GM18505 (cell line): ENCODE results near the gene PLEKHG4.

Experiments used
- ATAC-seq: cut with Tn5 transposase; IDR thresholded peaks from one replicate; pipeline ENCODE4 v1.9.1; 2021; ENCODE audit not compliant: unreplicated experiment
- POLR2A ChIP-seq: IDR thresholded peaks from 4 replicates; pipeline ENCODE4 v1.6.1; 2011; ENCODE audit warnings: borderline replicate concordance; ENCODE audit not compliant: insufficient read depth, insufficient read length; ENCODE audit errors: extremely low read depth

The PLEKHG4 gene, protein sequence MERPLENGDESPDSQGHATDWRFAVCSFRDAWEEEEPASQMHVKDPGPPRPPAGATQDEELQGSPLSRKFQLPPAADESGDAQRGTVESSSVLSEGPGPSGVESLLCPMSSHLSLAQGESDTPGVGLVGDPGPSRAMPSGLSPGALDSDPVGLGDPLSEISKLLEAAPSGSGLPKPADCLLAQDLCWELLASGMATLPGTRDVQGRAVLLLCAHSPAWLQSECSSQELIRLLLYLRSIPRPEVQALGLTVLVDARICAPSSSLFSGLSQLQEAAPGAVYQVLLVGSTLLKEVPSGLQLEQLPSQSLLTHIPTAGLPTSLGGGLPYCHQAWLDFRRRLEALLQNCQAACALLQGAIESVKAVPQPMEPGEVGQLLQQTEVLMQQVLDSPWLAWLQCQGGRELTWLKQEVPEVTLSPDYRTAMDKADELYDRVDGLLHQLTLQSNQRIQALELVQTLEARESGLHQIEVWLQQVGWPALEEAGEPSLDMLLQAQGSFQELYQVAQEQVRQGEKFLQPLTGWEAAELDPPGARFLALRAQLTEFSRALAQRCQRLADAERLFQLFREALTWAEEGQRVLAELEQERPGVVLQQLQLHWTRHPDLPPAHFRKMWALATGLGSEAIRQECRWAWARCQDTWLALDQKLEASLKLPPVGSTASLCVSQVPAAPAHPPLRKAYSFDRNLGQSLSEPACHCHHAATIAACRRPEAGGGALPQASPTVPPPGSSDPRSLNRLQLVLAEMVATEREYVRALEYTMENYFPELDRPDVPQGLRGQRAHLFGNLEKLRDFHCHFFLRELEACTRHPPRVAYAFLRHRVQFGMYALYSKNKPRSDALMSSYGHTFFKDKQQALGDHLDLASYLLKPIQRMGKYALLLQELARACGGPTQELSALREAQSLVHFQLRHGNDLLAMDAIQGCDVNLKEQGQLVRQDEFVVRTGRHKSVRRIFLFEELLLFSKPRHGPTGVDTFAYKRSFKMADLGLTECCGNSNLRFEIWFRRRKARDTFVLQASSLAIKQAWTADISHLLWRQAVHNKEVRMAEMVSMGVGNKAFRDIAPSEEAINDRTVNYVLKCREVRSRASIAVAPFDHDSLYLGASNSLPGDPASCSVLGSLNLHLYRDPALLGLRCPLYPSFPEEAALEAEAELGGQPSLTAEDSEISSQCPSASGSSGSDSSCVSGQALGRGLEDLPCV

DNA sequence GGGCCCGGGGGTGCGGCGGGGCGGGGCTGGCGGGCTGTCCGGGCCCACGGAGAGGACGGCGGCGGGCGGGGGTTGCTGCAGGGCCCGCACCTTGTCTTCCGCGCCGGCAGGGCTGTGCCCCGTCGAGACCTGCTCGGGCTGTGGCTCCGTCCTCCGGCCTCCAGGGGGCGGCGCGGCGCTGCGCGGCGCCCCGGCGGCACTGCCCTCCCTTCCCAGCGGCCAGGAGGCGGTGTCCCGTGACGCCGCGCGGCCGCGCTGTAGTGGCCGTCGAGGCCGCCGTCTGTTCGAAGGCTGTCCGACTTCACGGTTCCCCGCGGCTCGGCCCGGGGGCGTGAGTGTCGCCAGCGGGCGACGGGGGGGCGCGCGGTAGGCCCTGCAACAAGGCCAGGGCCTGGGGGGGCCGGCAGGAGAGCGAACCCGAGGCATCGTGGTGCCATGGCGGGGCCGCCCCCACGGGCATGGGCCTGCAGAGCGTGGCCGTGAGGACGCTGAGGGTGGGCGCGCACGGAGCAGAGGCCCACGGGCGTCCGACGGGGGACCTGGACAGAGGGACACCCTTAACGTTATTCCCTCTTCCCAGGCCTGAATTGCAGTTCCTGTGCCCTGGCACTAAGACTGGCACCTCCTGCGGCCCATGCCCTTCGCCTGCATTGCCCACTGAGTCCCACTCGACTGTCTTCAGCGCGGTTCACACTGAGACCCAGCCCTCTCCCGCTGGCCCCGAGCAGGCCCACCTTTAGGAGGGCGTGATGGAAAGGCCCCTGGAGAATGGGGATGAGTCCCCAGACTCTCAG is at the start of gene PLEKHG4:
TSS of gene PLEKHG4 (plus strand) at position 237 of the 794 bp plus-strand sequence. CDS start at position 750, 513 bp downstream.
- peak; percentile 23 for TF ChIP-seq POLR2A
- peak; percentile 81 for ATAC-seq

DNA sequence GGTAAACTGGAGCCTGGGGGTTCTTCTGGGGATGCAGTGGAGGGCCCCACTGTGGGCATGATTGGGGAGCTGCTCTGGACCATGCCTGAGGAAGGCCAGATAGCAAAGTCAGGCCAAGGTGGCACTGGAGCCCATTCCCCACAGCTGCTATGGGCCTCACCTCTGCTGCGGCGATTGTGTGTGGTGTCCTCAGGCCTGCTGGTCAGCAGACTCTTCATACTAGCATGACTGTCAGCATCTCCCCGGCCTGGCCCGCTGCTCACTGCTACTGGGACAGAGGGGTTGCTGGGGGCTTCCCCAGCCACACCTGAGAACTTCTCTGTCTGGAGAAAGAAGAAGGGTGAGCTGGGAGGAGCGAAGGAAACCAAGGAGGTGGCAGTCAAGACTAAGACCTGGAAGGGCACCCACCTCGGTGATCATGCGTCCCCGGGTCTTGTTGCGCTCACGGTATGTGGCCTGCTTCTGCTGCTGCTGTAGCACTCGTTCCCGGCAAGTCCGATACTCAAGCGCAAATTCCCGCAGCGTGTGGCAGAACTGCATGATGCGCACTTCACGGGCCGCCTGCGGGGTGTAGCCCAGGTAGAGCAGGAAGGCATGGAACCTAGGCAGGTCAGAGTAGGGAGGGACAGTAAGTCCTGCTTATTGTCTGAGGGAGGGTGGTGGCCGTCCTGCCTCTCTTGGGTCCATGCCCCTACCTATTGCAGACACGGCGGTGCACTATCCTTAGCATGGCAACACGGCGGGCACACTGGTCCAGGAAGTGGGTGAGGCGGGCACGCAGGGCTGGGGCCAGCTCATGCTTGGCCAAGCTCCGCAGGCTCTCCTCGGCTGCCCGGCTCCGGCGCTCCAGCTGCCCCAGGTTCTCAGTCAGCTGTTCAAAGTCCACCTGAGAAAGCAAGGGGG is 49.2 kb upstream of the PLEKHG4 start:
- TF ChIP-seq POLR2A: peak; percentile 4
- ATAC-seq: no peak

DNA sequence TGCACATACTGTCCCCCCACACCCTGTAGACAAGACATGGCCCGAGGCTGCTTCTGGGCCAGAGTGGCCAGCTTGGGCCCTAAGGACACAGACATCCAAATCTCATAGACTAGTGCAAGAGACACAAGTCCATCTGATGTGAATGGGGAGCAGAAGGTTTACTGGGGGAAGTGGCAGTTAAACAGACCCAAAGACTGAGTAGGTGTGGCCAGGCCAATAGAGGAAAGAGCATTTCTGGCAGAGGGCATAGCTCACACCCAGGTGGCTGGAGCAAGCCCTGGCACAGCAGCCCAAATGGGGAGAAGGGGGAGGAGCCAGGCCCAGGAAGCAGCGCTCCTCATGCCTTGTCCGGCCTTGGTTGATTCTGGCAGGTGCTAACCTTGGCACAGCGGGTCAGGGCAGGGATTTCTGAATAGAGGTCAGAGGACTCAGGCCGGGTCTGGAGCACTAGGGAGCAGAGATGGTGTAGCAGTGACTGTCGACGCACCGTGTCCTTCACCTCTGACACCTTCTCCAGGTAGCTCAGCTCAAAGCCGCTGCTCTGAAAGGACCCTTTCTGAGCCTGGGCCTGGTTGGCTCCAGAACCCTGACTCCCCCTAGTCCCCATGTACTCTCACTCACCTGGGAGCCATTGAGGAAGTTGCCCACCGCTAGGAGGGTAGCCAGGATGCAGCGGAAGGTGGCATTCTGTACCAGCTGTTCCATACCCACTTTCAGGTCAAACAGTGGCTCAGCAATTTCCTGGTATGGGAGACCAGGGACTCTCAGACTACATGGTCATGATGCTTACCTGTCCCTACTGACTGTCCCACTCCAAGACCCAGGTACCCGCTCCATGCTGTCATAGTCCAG is 48.3 kb upstream of the PLEKHG4 start:
- no peak for TF ChIP-seq POLR2A
- no peak for ATAC-seq

DNA sequence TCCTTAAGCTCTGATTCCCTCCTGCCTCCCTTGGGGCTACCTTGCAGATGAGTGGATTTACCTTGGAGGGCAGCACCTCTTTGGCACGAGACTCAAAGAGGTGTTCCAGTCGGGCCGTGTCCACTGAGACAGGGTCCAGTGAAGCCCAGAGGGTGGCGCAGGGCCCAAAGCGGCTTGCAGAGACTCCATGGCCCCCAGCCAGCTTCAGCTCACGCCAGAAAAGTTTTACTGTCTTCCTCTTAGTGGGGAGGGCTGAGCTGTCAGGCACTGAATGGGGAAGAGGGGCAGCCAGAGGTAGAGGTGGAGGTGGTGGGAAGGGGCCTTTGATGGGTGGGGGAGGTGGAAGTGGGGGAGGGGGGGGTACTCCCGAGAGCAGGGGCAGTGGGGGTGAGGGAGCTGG is 45.7 kb upstream of the PLEKHG4 start:
- no peak for TF ChIP-seq POLR2A
- no peak for ATAC-seq

DNA sequence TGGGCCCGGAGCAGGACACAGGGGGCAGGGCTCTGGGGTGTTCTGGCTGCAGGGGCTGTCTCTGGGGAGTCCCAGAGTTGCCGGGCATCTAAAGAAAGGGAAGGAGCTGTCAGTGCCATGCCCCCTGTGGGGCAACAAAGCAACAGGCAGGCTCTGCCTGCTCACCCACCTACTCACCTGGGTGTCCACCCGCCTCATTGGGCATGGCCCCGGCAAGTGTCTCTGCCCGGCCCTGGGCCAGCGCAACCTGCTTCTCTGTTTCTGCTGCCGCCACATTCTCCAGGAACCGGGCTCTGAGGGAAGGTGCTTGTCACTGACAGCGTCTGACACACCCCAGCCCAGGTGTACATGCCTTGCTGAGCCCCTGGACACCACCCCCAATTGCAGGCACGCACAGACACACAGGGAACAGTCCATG is 45.1 kb upstream of the PLEKHG4 start:
- ATAC-seq: no peak
- TF ChIP-seq POLR2A: peak; percentile 4

DNA sequence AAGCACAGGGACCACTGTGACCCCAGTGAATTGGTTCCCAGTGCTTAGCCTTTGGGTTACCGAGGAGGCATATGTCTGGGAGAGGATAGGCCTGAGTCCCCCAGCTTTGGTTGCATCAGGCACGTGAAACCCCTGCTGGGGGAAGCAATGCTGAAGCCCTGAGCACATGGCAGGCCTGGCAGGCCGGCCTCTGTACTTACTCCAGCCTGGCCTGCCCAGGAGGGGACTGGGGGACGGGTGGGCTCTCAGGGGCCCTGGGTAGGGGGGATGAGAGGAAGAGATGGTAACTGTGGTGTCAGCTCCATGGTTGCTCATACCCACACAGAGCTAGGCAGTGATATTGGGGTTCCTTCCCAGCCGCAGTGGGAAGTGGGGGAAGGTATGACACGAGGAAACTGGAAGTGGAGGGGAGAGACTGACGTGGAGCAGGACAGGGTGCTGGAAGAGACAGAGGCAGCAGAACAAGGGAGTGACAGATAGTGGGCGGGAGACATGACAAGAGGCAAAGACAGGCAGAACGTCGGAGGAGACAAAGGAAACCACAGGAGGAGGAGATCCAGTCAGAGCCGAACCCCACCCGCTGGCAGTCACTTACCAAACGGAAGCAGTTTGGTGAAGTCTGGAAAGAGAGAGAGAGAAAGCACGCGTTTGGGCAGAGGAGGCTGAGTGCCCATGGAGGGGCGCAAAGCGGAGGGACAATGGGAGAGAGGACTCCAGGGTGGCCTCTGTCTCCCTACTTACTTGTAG is 43.3 kb upstream of the PLEKHG4 start:
- no peak for ATAC-seq

DNA sequence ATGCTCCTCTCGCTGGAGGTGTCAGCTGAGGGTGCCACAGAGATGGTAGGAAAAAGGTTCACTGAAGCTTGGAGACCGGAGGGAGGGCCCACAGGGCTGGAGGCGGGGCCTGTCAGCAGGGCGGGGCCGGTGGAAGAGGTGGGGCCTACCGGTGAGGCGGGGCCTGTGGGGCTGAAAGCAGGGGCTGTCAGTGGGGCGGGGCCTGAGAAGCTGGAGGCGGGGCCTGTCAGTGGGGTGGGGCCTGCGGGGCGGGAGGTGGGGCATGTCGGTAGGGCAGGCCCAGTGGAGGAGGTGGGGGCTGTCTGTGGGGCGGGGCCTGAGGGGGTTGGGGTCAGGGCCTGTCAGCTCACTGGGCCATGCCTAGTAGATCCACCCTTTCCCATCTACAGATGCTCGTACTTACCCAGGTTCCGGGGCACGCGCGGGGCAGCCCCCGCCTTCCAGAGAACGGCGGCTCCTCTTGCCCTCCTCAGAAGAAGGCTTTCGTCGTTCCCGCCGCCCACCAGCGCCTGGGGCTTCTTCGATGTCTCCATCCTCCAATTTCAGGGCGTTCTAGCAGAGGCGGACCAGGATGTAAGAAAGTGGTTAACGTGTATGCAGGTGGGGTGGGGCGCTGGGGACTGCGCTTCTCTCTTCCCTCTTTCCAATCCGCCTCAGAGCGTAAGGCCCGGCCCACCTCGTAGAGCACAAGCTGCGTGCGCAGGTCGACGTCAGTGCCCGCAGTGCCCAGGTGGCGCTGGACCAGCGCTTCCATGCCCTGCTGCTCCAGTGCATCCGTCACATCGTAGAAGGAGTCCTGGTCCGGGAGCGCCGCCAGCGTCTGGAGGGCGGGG is 42.6 kb upstream of the PLEKHG4 start:
- no peak for ATAC-seq
- no peak for TF ChIP-seq POLR2A

More for the DNA sequence above, 43.3 kb upstream of the PLEKHG4 start:
- peak; percentile 22 for TF ChIP-seq POLR2A

DNA sequence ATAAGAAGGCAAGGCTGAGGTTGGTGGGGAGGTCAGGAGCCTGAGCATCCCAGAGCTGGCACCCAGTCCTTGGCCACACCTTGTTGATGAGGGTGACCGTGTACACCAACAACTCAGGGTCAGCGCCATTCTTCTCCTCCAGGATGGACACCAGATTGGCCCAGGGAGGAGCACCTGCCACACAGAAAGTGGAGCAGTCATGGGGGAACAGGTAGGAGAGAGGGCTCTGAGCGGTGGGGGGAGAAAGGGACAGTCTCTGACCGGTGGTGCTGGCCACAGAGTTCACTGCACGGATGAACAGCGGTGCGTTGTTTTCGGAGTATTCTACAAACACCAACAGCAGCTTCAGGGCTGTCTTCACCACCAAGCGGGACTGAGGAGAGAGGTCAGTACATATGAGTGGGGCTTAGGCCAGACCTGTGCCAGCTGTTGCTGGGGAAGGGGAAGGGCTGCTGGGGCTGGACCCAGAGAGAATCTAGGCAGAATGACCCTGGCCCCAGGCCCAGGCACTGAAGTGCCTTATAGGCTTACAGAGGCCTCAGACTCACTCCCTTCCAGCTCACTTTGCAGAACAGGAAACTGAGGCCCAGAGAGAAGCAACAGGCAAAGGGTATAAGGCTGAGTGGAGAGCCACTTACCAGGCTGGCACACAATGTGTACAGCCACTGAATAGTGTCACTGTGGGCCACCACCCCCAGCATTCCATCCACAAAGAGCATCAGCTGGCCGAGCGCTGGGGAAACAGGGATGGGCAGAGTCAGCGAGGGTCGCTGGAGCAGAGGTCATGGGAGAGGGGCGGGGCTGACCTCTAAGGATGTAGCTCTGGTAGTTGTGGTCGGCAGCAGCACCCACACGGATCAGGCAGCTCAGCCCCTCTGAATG is 41.7 kb upstream of the PLEKHG4 start:
- no peak for TF ChIP-seq POLR2A
- no peak for ATAC-seq

DNA sequence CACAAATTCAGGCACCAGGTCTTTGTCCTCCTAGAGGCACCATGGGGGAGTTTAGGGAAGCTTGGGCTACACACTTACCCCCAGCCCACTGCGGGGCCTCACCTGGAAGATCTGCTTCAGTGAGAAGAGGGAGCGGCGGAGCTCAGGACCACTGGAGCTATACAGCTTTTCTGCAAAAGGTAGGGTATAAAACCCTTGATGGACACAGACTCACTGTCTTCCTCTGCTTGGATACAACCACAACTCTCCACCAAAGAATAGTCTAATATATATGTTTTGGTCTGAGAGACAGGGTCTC is 41.1 kb upstream of the PLEKHG4 start:
- no peak for TF ChIP-seq POLR2A
- no peak for ATAC-seq

DNA sequence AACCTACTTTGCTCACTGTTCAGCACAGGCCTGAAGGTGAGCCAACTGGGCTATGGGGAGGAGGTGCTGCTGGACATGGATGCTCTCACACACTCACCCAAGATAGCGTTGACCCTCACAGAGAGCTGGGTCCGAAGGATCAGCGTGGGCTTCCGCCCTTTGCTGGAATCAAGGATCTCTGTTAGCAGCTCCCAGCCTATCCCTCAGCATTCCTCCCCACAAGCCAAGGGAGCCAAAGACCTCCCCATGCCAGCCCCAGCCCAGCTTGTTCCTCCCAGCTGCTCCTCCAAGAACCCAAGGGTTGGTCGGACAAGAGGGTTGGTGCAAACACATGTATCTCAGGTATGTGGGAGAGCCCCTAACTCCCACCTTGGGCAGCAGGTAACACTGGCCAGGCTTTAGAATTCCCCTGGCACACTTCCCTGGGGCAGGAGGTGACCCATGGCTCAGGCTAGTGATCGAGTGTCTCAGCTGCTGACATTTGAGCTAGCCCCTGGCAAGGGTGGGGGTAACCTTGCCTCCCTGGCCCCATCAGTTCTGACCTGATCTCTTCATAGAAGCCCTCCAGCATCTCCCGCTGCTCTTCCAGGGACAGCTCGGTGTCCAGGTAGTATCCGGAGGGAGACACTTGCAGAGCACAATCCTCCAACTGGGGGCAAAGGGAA is 40.4 kb upstream of the PLEKHG4 start:
- TF ChIP-seq POLR2A: no peak
- no peak for ATAC-seq
